Ishikawa (cell line): ENCODE data around the gene SCRT2.

Experiments used
- CEBPB ChIP-seq: IDR thresholded peaks from 2 replicates; pipeline ENCODE4 v1.6.1; 2012
- CREB1 ChIP-seq: IDR thresholded peaks from 2 replicates; pipeline ENCODE4 v1.6.1; 2012; ENCODE audit warnings: low read depth
- EP300 ChIP-seq: IDR thresholded peaks from 2 replicates; pipeline ENCODE4 v1.6.1; 2012; ENCODE audit warnings: borderline replicate concordance
- MAX ChIP-seq: IDR thresholded peaks from 2 replicates; pipeline ENCODE4 v1.6.1; 2012
- REST ChIP-seq: IDR thresholded peaks from 2 replicates; pipeline ENCODE4 v1.6.1; 2012; ENCODE audit warnings: low read depth, mild to moderate bottlenecking
- TAF1 ChIP-seq: IDR thresholded peaks from 2 replicates; pipeline ENCODE4 v1.6.1; 2012; ENCODE audit warnings: low read depth, mild to moderate bottlenecking

GRCh38 chr20:711576-711975 is 36.0 kb upstream of the SCRT2 start:
- TF ChIP-seq REST, result no peak
- no peak for TF ChIP-seq TAF1
- TF ChIP-seq CEBPB, result no peak
- TF ChIP-seq EP300, result no peak
- TF ChIP-seq CREB1, result no peak
- no peak for TF ChIP-seq MAX
